IMR-90 (cell line): ENCODE results near the gene RPS15. TPM values are rescaled to one million over a fixed set of nuclear protein-coding genes. Genes with fewer than 3 reads are reported as not detected.
A peak's percentile ranks its signal among the peaks of the same experiment; 100 is the strongest.

Source experiments
- ATAC-seq: fragments of 200-7000 bp; cut with Tn5 transposase; 2 replicates; pipeline ENCODE4 v1.9.1; 2020; ENCODE audit warnings: low read depth, mild to moderate bottlenecking, moderate library complexity
- BruUV-seq: library from RNA; stranded (reverse); fragments of 400-500 nt; replicated peaks from 2 replicates; lab custom pipeline; 2021; lab: Mats Ljungman, UMichigan
- CTCF ChIA-PET: fragments of 300-600 bp; formaldehyde crosslinking; extraction: SDS; loops from one replicate; lab custom pipeline; 2021; ENCODE audit warnings: antibody characterized with exemption; lab: Yijun Ruan, JAX
- POLR2A ChIA-PET: fragments of 300-600 bp; sonication (Branson Sonifier 250); formaldehyde crosslinking; loops from one replicate; lab custom pipeline; 2022; ENCODE audit warnings: antibody characterized with exemption; ENCODE audit not compliant: unreplicated experiment; lab: Charles Lee
- DNase-seq: peaks from one replicate; pipeline ENCODE4 v3.0.0; 2013
- H2AFZ ChIP-seq: replicated peaks from 2 replicates; pipeline ENCODE3; 2013; ENCODE audit warnings: low read length, mild to moderate bottlenecking; ENCODE audit not compliant: poor library complexity
- H2AK5ac ChIP-seq: 2 replicates; pipeline ENCODE4 v1.6.1; 2013; ENCODE audit warnings: low read depth, low read length, inconsistent platforms
- H2AK9ac ChIP-seq: replicated peaks from 2 replicates; pipeline ENCODE3; 2013; ENCODE audit warnings: mild to moderate bottlenecking, low read depth, low read length, moderate library complexity; ENCODE audit not compliant: poor library complexity
- H2BK120ac ChIP-seq: 2 replicates; pipeline ENCODE4 v1.6.1; 2013; ENCODE audit warnings: low read depth, low read length, inconsistent platforms
- H2BK15ac ChIP-seq: 3 replicates; pipeline ENCODE4 v1.6.1; 2013; ENCODE audit warnings: low read depth, low read length, inconsistent platforms
- H2BK20ac ChIP-seq: 2 replicates; pipeline ENCODE4 v1.6.1; 2013; ENCODE audit warnings: low read depth, mild to moderate bottlenecking, inconsistent platforms, low read length, moderate library complexity
- H2BK5ac ChIP-seq: 2 replicates; pipeline ENCODE4 v1.6.1; 2013; ENCODE audit warnings: mild to moderate bottlenecking, low read depth, low read length, inconsistent platforms; ENCODE audit not compliant: poor library complexity, severe bottlenecking
- H3K14ac ChIP-seq: replicated peaks from 2 replicates; pipeline ENCODE4 v1.6.1; 2013; ENCODE audit warnings: low read depth, low read length, inconsistent platforms
- H3K18ac ChIP-seq: 2 replicates; pipeline ENCODE4 v1.6.1; 2013; ENCODE audit warnings: low read depth, low read length, control low read depth
- H3K23ac ChIP-seq: 2 replicates; pipeline ENCODE4 v1.6.1; 2013; ENCODE audit warnings: low read depth, low read length, inconsistent platforms
- H3K27ac ChIP-seq: 2 replicates; pipeline ENCODE4 v1.5.1; 2013; ENCODE audit warnings: mild to moderate bottlenecking, control low read depth, low read length; ENCODE audit not compliant: insufficient read depth
- H3K27me3 ChIP-seq: 2 replicates; pipeline ENCODE4 v1.6.1; 2013; ENCODE audit warnings: low read length; ENCODE audit not compliant: control insufficient read depth, insufficient read depth
- H3K36me3 ChIP-seq: 2 replicates; pipeline ENCODE4 v1.6.1; 2013; ENCODE audit warnings: low read length, mixed read lengths; ENCODE audit not compliant: control insufficient read depth, insufficient read depth
- H3K4ac ChIP-seq: 2 replicates; pipeline ENCODE4 v1.6.1; 2013; ENCODE audit warnings: low read depth, low read length, inconsistent platforms
- H3K4me1 ChIP-seq: 2 replicates; pipeline ENCODE4 v1.6.1; 2013; ENCODE audit warnings: low read length, mixed read lengths; ENCODE audit not compliant: control insufficient read depth, insufficient read depth
- H3K4me2 ChIP-seq: 2 replicates; pipeline ENCODE4 v1.6.1; 2013; ENCODE audit warnings: low read depth, mild to moderate bottlenecking, control low read depth, low read length, moderate library complexity
- H3K4me3 ChIP-seq: 2 replicates; pipeline ENCODE4 v1.5.1; 2013; ENCODE audit warnings: low read depth, mild to moderate bottlenecking, control low read depth, low read length, moderate library complexity; ENCODE audit not compliant: insufficient read depth
- H3K56ac ChIP-seq: 2 replicates; pipeline ENCODE4 v1.6.1; 2013; ENCODE audit warnings: low read length, inconsistent platforms; ENCODE audit not compliant: insufficient read depth; ENCODE audit errors: extremely low read depth
- H3K79me1 ChIP-seq, 2 experiments: 2 replicates each; pipeline ENCODE4 v1.6.1; 2013; ENCODE audit warnings: low read length in 2 of 2, inconsistent platforms in 1 of 2, low read depth in 1 of 2
- H3K9ac ChIP-seq: 2 replicates; pipeline ENCODE4 v1.6.1; 2013; ENCODE audit warnings: low read depth, low read length, control low read depth
- H3K9me1 ChIP-seq: 2 replicates; pipeline ENCODE4 v1.6.1; 2013; ENCODE audit warnings: low read length, inconsistent platforms; ENCODE audit not compliant: insufficient read depth
- H3K9me3 ChIP-seq: 2 replicates; pipeline ENCODE4 v1.6.1; 2013; ENCODE audit warnings: low read length; ENCODE audit not compliant: control insufficient read depth, insufficient read depth
- H4K20me1 ChIP-seq: 2 replicates; pipeline ENCODE4 v1.6.1; 2013; ENCODE audit warnings: low read length, inconsistent platforms; ENCODE audit not compliant: insufficient read depth
- H4K5ac ChIP-seq: 2 replicates; pipeline ENCODE4 v1.6.1; 2013; ENCODE audit warnings: mild to moderate bottlenecking, low read depth, low read length, control low read depth
- H4K8ac ChIP-seq, 2 experiments: 2 replicates each; pipeline ENCODE4 v1.6.1; 2013; ENCODE audit warnings: low read depth in 2 of 2, low read length in 2 of 2, control low read depth in 1 of 2, inconsistent platforms in 1 of 2
- H4K91ac ChIP-seq: 2 replicates; pipeline ENCODE4 v1.6.1; 2013; ENCODE audit warnings: low read depth, low read length, inconsistent platforms; ENCODE audit not compliant: insufficient read depth
- BHLHE40 ChIP-seq: fragments of 150-350 bp; IDR thresholded peaks from 2 replicates; pipeline ENCODE4 v1.6.1; 2016; ENCODE audit warnings: mild to moderate bottlenecking, low read depth, low read length
- CEBPB ChIP-seq: IDR thresholded peaks from 2 replicates; pipeline ENCODE4 v1.6.1; 2012; ENCODE audit warnings: low read depth, low read length, improper control_type of control experiment
- CHD1 ChIP-seq: IDR thresholded peaks from 2 replicates; pipeline ENCODE4 v1.6.1; 2012; ENCODE audit warnings: low read depth, low read length, improper control_type of control experiment
- MAZ ChIP-seq: IDR thresholded peaks from 2 replicates; pipeline ENCODE4 v1.6.1; 2012; ENCODE audit warnings: low read depth, mild to moderate bottlenecking, low read length, improper control_type of control experiment, moderate library complexity, borderline replicate concordance
- MXI1 ChIP-seq: IDR thresholded peaks from 2 replicates; pipeline ENCODE4 v1.6.1; 2012; ENCODE audit warnings: low read depth, mild to moderate bottlenecking, low read length, moderate library complexity, borderline replicate concordance
- NFE2L2 ChIP-seq: fragments of 150-350 bp; IDR thresholded peaks from 2 replicates; pipeline ENCODE4 v1.6.1; 2016; ENCODE audit warnings: low read depth, mild to moderate bottlenecking, low read length
- POLR2A ChIP-seq: IDR thresholded peaks from 2 replicates; pipeline ENCODE4 v1.6.1; 2012; ENCODE audit warnings: mild to moderate bottlenecking, low read depth, low read length
- RAD21 ChIP-seq: IDR thresholded peaks from 2 replicates; pipeline ENCODE4 v1.6.1; 2012; ENCODE audit warnings: low read length, improper control_type of control experiment
- RCOR1 ChIP-seq: IDR thresholded peaks from 2 replicates; pipeline ENCODE4 v1.6.1; 2012; ENCODE audit warnings: mild to moderate bottlenecking, low read length, improper control_type of control experiment; ENCODE audit not compliant: insufficient replicate concordance
- RFX5 ChIP-seq: IDR thresholded peaks from 2 replicates; pipeline ENCODE4 v1.8.0; 2012; ENCODE audit warnings: low read depth, mild to moderate bottlenecking, low read length, moderate library complexity
- SMC3 ChIP-seq: fragments of 150-350 bp; IDR thresholded peaks from 2 replicates; pipeline ENCODE4 v1.6.1; 2016; ENCODE audit warnings: low read depth, mild to moderate bottlenecking, antibody characterized with exemption, low read length, moderate library complexity
- WGBS, 2 experiments: methylation state at CpG; one replicate each; pipeline versions ENCODE4 v1.1.5 to v1.1.7; 2013; ENCODE audit warnings: missing lambda C conversion rate in 2 of 2; ENCODE audit not compliant: insufficient read length in 1 of 2; ENCODE audit errors: extremely low coverage in 2 of 2; 5-methylcytosine and 5-hydroxymethylcytosine counted together
- dilution Hi-C: fragments of 300-500 bp; cut with HindIII; formaldehyde crosslinking; loops from one replicate; pipeline ENCODE4 v1.14.3; 2018; ENCODE audit warnings: low sequenced_read_pairs; ENCODE audit not compliant: unreplicated experiment
- in situ Hi-C: fragments of 300-500 bp; cut with MboI; formaldehyde crosslinking; loops from 3 replicates; pipeline ENCODE4 v1.14.3; 2019; ENCODE audit warnings: low sequenced_read_pairs, inconsistent platforms, mixed read lengths
- intact Hi-C: fragments of 100-400 bp; cut with micrococcal nuclease; formaldehyde crosslinking; loops from 2 replicates; pipeline ENCODE4 v1.10.0; 2022
- polyA plus RNA-seq, 3 experiments: library from polyadenylated mRNA; depleted of rRNA; stranded (reverse); fragments of >200 nt; gene quantifications; 2 replicates each; pipeline ENCODE4 v1.2.3, GENCODE V29; 2012; ENCODE audit warnings: low replicate concordance in 1 of 3
- total RNA-seq: library from RNA; depleted of rRNA; stranded (reverse); fragments of >200 nt; gene quantifications from 2 replicates; pipeline ENCODE4 v1.2.3, GENCODE V29; 2012
- TF ChIP-seq, protein P1 (sequence below): fragments of 150-350 bp; IDR thresholded peaks from 2 replicates; pipeline ENCODE4 v1.6.1; 2016; ENCODE audit warnings: low read depth, mild to moderate bottlenecking, low read length, moderate library complexity, borderline replicate concordance
- TF ChIP-seq, protein P2 (sequence below): conservative IDR thresholded peaks from 2 replicates; pipeline ENCODE4 v1.5.1; 2012; ENCODE audit warnings: mild to moderate bottlenecking, low read depth, low read length, improper control_type of control experiment

The RPS15 gene
- total and polyA plus RNA-seq, 2 of the 4 experiments (the other 2 are of a cell fraction): 1,179 to 1,855 TPM

DNA sequence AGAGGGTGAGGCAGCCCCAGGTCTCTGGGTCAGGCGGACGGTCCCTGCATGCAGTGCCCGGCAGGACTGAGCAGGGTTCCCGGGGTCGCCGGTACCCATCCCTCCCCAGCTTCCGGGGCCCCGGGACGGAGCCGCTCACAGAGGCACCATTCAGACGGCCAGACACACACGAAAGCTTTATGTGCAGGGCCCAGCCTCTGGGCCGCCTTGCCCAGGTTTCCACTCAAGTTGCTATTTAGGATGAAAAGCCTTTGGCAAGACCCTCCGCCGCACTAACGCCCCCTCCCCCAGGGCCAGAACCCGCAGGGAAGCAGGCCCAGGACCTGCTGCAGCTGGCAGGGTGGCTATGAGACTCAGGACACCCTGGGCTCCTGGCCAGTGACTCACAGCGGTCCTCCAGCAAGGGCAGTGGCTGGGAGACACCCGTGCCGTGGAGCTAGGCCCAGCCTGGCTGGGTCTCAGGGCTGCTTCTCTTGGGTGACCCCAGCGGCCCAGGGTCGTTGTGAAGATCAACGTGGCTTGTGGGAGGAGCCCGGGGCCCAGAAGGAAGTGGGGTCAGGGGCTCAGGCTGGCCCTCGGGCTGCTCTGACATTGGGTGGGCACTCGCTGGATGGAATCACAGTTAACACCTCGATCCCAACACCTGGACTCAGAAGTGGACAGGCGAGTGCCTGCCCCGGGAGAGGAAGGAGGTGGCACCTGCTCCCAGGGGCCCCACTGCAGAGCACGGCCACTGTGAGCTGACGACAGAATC, 36.0 kb downstream of the RPS15 start:
- ChIA-PET CTCF (no interaction called here), POLR2A (no interaction called here)
- H2BK20ac ChIP-seq: no peak overlapping the region
- ATAC-seq (no peak), DNase-seq (peak; percentile 35)
- H3K4me2 ChIP-seq: no peak overlapping the region
- no peak overlapping the region for H3K56ac ChIP-seq
- TF ChIP-seq, protein P1, sequence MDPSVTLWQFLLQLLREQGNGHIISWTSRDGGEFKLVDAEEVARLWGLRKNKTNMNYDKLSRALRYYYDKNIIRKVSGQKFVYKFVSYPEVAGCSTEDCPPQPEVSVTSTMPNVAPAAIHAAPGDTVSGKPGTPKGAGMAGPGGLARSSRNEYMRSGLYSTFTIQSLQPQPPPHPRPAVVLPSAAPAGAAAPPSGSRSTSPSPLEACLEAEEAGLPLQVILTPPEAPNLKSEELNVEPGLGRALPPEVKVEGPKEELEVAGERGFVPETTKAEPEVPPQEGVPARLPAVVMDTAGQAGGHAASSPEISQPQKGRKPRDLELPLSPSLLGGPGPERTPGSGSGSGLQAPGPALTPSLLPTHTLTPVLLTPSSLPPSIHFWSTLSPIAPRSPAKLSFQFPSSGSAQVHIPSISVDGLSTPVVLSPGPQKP: no peak
- TF ChIP-seq RFX5 (no peak), BHLHE40 (no peak), CEBPB (no peak), POLR2A (no peak), RCOR1 (no peak), RAD21 (no peak), SMC3 (no peak), MXI1 (no peak), NFE2L2 (no peak), CHD1 (no peak), MAZ (no peak)
- TF ChIP-seq, protein P2, sequence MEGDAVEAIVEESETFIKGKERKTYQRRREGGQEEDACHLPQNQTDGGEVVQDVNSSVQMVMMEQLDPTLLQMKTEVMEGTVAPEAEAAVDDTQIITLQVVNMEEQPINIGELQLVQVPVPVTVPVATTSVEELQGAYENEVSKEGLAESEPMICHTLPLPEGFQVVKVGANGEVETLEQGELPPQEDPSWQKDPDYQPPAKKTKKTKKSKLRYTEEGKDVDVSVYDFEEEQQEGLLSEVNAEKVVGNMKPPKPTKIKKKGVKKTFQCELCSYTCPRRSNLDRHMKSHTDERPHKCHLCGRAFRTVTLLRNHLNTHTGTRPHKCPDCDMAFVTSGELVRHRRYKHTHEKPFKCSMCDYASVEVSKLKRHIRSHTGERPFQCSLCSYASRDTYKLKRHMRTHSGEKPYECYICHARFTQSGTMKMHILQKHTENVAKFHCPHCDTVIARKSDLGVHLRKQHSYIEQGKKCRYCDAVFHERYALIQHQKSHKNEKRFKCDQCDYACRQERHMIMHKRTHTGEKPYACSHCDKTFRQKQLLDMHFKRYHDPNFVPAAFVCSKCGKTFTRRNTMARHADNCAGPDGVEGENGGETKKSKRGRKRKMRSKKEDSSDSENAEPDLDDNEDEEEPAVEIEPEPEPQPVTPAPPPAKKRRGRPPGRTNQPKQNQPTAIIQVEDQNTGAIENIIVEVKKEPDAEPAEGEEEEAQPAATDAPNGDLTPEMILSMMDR: no peak
- H3K79me1 ChIP-seq: peaks cover 10 to 54% of the 10 kb centered on the region in 2 experiments
- no peak overlapping the region for H2AFZ ChIP-seq
- H3K14ac ChIP-seq: no peak overlapping the region
- H2BK5ac ChIP-seq: no peak overlapping the region
- H3K9ac ChIP-seq: no peak overlapping the region
- H4K20me1 ChIP-seq: peaks cover 69% of the 10 kb centered on the region
- H3K4me1 ChIP-seq: peaks cover 18% of the 10 kb centered on the region
- WGBS, 2 experiments: 68% methylated on average over 9 of the region's 31 CpGs; no CpG with 5 or more reads in 1 of the 2 experiments
- no peak overlapping the region for H4K91ac ChIP-seq
- no peak overlapping the region for H4K8ac ChIP-seq
- no peak overlapping the region for H3K18ac ChIP-seq
- H3K27ac ChIP-seq: no peak overlapping the region
- no peak overlapping the region for H3K4ac ChIP-seq
- H3K9me3 ChIP-seq: no peaks in the 10 kb centered on the region
- H2AK5ac ChIP-seq: no peak overlapping the region
- BruUV-seq: no TSS peak
- H2BK15ac ChIP-seq: no peak overlapping the region
- H4K5ac ChIP-seq: no peak overlapping the region
- in situ Hi-C loops: no loop called here
- H3K23ac ChIP-seq: no peak overlapping the region
- intact Hi-C loops: no loop called here
- peaks cover 9% of the 10 kb centered on the region for H3K36me3 ChIP-seq
- dilution Hi-C loops: no loop called here
- H2BK120ac ChIP-seq: no peak overlapping the region
- no peak overlapping the region for H3K4me3 ChIP-seq
- H3K9me1 ChIP-seq: 0 out of 2 replicates have a peak, but pooled peaks cover 3% of the 10 kb centered on the region
- peaks cover 36% of the 10 kb centered on the region for H3K27me3 ChIP-seq
- no peak overlapping the region for H2AK9ac ChIP-seq
